DND-41 (cell line): ENCODE results near the gene NAMPT.

Experiments used
- ATAC-seq: fragments of 200-7000 bp; cut with Tn5 transposase; 3 replicates; pipeline ENCODE4 v1.9.1; 2021; ENCODE audit warnings: low read depth; ENCODE audit not compliant: insufficient read depth
- DNase-seq: peaks from one replicate; pipeline ENCODE4 v3.0.0-alpha.2; 2020
- H2AFZ ChIP-seq: 2 replicates; pipeline ENCODE4 v1.6.0; 2012; ENCODE audit warnings: low read depth, low read length
- H3K27ac ChIP-seq: 2 replicates; pipeline ENCODE4 v1.5.1; 2012; ENCODE audit warnings: low read length, inconsistent platforms
- H3K27me3 ChIP-seq: fragments of 200-600 bp; sonication (generic); 2 replicates; pipeline ENCODE4 v1.6.0; 2012; ENCODE audit warnings: low read length, mild to moderate bottlenecking, inconsistent platforms; ENCODE audit not compliant: insufficient read depth, poor library complexity
- H3K36me3 ChIP-seq: 2 replicates; pipeline ENCODE4 v1.5.1; 2012; ENCODE audit warnings: low read length, inconsistent platforms; ENCODE audit not compliant: insufficient read depth
- H3K4me1 ChIP-seq: 2 replicates; pipeline ENCODE4 v1.5.1; 2012; ENCODE audit warnings: mild to moderate bottlenecking, low read length; ENCODE audit not compliant: insufficient read depth
- H3K4me2 ChIP-seq: 2 replicates; pipeline ENCODE4 v1.6.0; 2012; ENCODE audit warnings: mild to moderate bottlenecking, moderate library complexity, low read length, inconsistent platforms; ENCODE audit not compliant: insufficient read depth
- H3K4me3 ChIP-seq, 2 experiments: fragments of 200-600 bp in 1 of 2; shearing (Covaris generic) in 1 of 2; 2 replicates each; pipeline ENCODE4 v1.5.1; 2012 to 2016; ENCODE audit warnings: inconsistent platforms in 2 of 2, low read length in 2 of 2, mild to moderate bottlenecking in 2 of 2, low read depth in 1 of 2, moderate library complexity in 1 of 2
- H3K79me2 ChIP-seq: 2 replicates; pipeline ENCODE4 v1.6.0; 2012; ENCODE audit warnings: low read length, inconsistent platforms; ENCODE audit not compliant: insufficient read depth
- H3K9ac ChIP-seq: 2 replicates; pipeline ENCODE4 v1.6.0; 2012; ENCODE audit warnings: low read depth, mild to moderate bottlenecking, inconsistent platforms, low read length, moderate library complexity
- H3K9me3 ChIP-seq: 2 replicates; pipeline ENCODE4 v1.5.1; 2012; ENCODE audit warnings: low read length, moderate library complexity, mild to moderate bottlenecking, inconsistent platforms; ENCODE audit not compliant: insufficient read depth, severe bottlenecking
- H4K20me1 ChIP-seq: 2 replicates; pipeline ENCODE4 v1.6.0; 2012; ENCODE audit warnings: low read length; ENCODE audit not compliant: insufficient read depth
- EZH2 ChIP-seq: IDR thresholded peaks from 3 replicates; pipeline ENCODE4 v1.6.1; 2012; ENCODE audit warnings: borderline replicate concordance, low read depth, mild to moderate bottlenecking, moderate library complexity, low read length, inconsistent platforms; ENCODE audit not compliant: severe bottlenecking
- TF ChIP-seq, protein P1 (sequence below): IDR thresholded peaks from 2 replicates; pipeline ENCODE4 v1.5.1; 2012; ENCODE audit warnings: borderline replicate concordance, low read length, moderate library complexity, mild to moderate bottlenecking; ENCODE audit not compliant: poor library complexity, severe bottlenecking; ENCODE audit errors: extremely low read depth

The NAMPT gene

DNA sequence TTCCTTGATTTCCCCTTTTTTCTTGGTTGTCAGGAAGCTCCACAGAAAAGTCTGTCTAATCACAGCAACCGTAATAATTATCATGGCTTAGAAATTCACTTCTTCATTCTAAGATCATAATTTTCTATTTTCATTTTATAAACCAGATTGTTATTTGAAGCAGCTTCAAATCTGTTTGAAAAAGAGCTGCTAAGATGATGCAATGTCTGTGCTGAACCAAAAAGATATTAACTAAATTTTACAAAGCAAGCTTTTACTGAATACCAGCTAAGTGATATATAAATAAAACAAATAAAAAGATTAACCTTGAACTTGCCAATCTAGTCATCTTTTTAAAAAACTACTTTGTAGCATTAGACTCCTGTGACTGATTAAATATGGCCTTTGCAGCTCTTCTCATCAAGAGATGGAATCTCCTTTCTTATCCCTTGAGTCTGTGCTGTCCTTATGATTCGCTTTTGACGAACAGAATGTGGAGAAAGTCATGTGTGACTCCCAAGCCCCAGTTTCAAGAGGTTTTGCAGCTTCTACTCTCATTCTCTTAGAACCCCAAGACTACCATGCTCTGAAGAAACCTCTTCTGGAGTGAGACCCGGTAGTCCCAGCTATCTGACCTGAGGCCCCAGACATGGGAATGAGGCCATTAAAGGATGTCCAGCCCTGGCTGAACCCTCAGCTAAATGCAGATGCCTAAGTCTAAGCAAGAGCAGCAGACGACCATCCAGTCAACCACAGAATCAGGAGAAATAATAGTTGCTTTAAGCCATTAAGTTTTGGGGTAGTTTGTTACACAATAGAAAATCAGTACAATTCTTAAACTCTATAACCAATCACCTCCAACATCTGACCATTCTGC lies 14.4 kb downstream of the NAMPT start:
- no peak overlapping the region for H3K27ac ChIP-seq
- ATAC-seq, result no peak
- no peaks in the 10 kb centered on the region for H4K20me1 ChIP-seq
- no peaks in the 10 kb centered on the region for H3K27me3 ChIP-seq
- TF ChIP-seq, protein P1, sequence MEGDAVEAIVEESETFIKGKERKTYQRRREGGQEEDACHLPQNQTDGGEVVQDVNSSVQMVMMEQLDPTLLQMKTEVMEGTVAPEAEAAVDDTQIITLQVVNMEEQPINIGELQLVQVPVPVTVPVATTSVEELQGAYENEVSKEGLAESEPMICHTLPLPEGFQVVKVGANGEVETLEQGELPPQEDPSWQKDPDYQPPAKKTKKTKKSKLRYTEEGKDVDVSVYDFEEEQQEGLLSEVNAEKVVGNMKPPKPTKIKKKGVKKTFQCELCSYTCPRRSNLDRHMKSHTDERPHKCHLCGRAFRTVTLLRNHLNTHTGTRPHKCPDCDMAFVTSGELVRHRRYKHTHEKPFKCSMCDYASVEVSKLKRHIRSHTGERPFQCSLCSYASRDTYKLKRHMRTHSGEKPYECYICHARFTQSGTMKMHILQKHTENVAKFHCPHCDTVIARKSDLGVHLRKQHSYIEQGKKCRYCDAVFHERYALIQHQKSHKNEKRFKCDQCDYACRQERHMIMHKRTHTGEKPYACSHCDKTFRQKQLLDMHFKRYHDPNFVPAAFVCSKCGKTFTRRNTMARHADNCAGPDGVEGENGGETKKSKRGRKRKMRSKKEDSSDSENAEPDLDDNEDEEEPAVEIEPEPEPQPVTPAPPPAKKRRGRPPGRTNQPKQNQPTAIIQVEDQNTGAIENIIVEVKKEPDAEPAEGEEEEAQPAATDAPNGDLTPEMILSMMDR, result no peak
- TF ChIP-seq EZH2, result no peak
- no peaks in the 10 kb centered on the region for H3K9me3 ChIP-seq
- H3K4me3 ChIP-seq, result no peak overlapping the region
- no peak for DNase-seq
- no peaks in the 10 kb centered on the region for H3K4me1 ChIP-seq
- no peaks in the 10 kb centered on the region for H3K79me2 ChIP-seq
- no peak overlapping the region for H3K9ac ChIP-seq
- H3K4me2 ChIP-seq, result no peak overlapping the region
- H2AFZ ChIP-seq, result no peak overlapping the region
- H3K36me3 ChIP-seq, result peaks cover 68% of the 10 kb centered on the region

DNA sequence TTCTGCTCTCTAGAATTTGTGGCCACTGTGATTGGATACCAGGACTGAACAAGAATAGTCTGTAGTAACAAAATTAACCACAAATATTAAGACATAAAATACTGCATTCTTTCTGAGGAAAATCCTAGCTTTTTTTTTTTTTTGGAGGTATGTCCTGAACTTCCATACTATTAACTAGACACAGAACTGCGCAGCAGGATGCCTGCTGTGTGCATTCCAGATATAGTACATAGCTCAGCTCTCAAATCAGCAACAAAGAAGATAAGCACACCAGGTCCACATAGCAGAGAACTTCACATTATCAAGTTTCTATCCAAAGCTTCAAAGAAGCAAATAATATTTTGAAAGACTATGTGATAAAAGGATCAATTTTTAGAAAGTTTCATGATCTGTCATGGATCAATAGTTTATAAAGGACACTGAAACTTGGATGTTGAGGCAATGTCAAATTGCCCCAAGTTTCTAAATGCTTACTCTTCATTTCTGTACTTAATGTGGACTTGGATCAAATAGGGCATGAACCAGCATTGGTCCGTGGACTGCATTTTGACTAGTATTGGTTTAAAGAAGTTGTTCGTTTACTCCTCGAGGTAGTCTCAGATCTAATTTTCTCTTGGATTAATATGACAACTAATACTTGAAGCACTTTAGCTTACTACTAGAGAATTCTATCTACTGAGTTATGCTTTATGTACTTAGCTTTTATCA lies 15.4 kb downstream of the NAMPT start:
- TF ChIP-seq, protein P1, result no peak
- TF ChIP-seq EZH2, result no peak

DNA sequence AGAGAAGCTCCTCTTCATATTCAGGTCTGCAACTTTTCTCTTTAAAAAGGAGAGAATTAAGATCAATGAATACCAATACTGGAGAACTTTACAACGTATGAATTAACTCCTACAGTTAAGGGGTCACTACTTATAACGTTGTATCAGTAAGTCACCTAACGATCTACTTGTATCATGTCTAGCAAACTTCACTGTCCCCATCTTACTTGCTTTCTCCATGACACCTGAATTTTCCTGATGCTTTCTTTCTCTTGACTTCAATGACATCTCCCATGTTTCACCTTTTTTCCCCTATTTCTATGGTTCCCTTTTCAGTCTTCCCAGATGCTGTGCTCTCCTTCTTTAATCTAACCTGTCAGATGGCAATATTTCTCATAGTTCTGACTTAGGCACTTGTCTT lies 19.6 kb downstream of the NAMPT start:
- TF ChIP-seq, protein P1, result no peak
- no peak for TF ChIP-seq EZH2
- Histone ChIP-seq H3K4me1 (peaks cover 11% of the 10 kb centered on the region), H3K9me3 (no peaks in the 10 kb centered on the region), H3K4me3 (no peak overlapping the region), H3K9ac (no peak overlapping the region), H3K79me2 (no peaks in the 10 kb centered on the region), H2AFZ (no peak overlapping the region), H3K36me3 (peaks cover 42% of the 10 kb centered on the region), H3K27ac (no peak overlapping the region), H3K27me3 (no peaks in the 10 kb centered on the region), H4K20me1 (no peaks in the 10 kb centered on the region), H3K4me2 (no peak overlapping the region)
- ATAC-seq (no peak), DNase-seq (no peak)

More for the DNA sequence above, 15.4 kb downstream of the NAMPT start:
- no peak overlapping the region for H3K4me2 ChIP-seq
- DNase-seq (no peak), ATAC-seq (no peak)
- no peak overlapping the region for H3K9ac ChIP-seq
- no peak overlapping the region for H3K4me3 ChIP-seq
- no peaks in the 10 kb centered on the region for H4K20me1 ChIP-seq
- no peaks in the 10 kb centered on the region for H3K27me3 ChIP-seq
- H3K27ac ChIP-seq, result no peak overlapping the region
- no peak overlapping the region for H2AFZ ChIP-seq
- peaks cover 66% of the 10 kb centered on the region for H3K36me3 ChIP-seq
- no peaks in the 10 kb centered on the region for H3K9me3 ChIP-seq
- H3K4me1 ChIP-seq, result no peaks in the 10 kb centered on the region
- no peaks in the 10 kb centered on the region for H3K79me2 ChIP-seq
